ENCODE data around the gene CEBPE. TPM values are rescaled to one million over a fixed set of nuclear protein-coding genes. Genes with fewer than 3 reads are reported as not detected.
A peak's percentile ranks its signal among the peaks of the same experiment; 100 is the strongest.

CEBPE gene
- total and polyA plus RNA-seq, 2 experiments from 2014 or later, result not detected

GRCh38 chr14:23090254-23090636, 28.8 kb downstream of the CEBPE start:
- Histone ChIP-seq H3K27ac (no peak overlapping the region), H3K9me2 (ENCODE audit: insufficient read depth) (no peaks in the 10 kb centered on the region), H3K4me3 (no peak overlapping the region), H3K4me2 (ENCODE audit: unreplicated experiment) (no peak overlapping the region), H3K9ac (no peak overlapping the region), H3K9me3 (ENCODE audit: low read depth) (no peaks in the 10 kb centered on the region), H3K27me3 (replicated peaks; ENCODE audit: insufficient read depth) (no peaks in the 10 kb centered on the region), H3K36me3 (ENCODE audit: low read depth) (peaks cover 60% of the 10 kb centered on the region), H4K20me1 (ENCODE audit: insufficient read depth) (0 out of 2 replicates have a peak, but pooled peaks cover 3% of the 10 kb centered on the region), H2AFZ (no peak overlapping the region), H3K79me2 (ENCODE audit: insufficient read depth) (peaks cover 90% of the 10 kb centered on the region), H3K4me1 (ENCODE audit: insufficient read depth) (peaks cover 28% of the 10 kb centered on the region), H3F3A (ENCODE audit: insufficient read depth) (peaks cover 46% of the 10 kb centered on the region)
- no peak for DNase-seq
- WGBS, 2 experiments (ENCODE audit: low coverage in 1 of 2, low lambda C conversion rate in 2 of 2, missing lambda C conversion rate in 2 of 2), result 66 to 74% methylated on average over 4 of the region's 4 CpGs
- in situ Hi-C loops (cut with MboI), result no loop called here
- TF ChIP-seq EZH2phosphoT487 (IDR thresholded peaks at IDR 0.05; ENCODE audit: insufficient read depth, low read depth) (no peak), EZH2 (IDR thresholded peaks at IDR 0.05; ENCODE audit: insufficient read depth, poor library complexity, severe bottlenecking) (no peak)

- Histone ChIP-seq H4K20me1 (ENCODE audit: insufficient read depth) (0 out of 2 replicates have a peak, but pooled peaks cover 3% of the 10 kb centered on the region), H3K4me2 (ENCODE audit: unreplicated experiment) (no peak overlapping the region), H3K9me3 (ENCODE audit: low read depth) (no peaks in the 10 kb centered on the region), H2AFZ (no peak overlapping the region), H3K9me2 (ENCODE audit: insufficient read depth) (no peaks in the 10 kb centered on the region), H3K4me1 (ENCODE audit: insufficient read depth) (peaks cover 33% of the 10 kb centered on the region), H3K27ac (no peak overlapping the region), H3F3A (ENCODE audit: insufficient read depth) (peaks cover 52% of the 10 kb centered on the region), H3K4me3 (no peak overlapping the region), H3K36me3 (ENCODE audit: low read depth) (peaks cover 65% of the 10 kb centered on the region), H3K79me2 (ENCODE audit: insufficient read depth) (peaks cover 92% of the 10 kb centered on the region), H3K27me3 (replicated peaks; ENCODE audit: insufficient read depth) (no peaks in the 10 kb centered on the region), H3K9ac (no peak overlapping the region)
- no peak for TF ChIP-seq EZH2phosphoT487 (IDR thresholded peaks at IDR 0.05; ENCODE audit: insufficient read depth, low read depth)
- TF ChIP-seq EZH2 (IDR thresholded peaks at IDR 0.05; ENCODE audit: insufficient read depth, poor library complexity, severe bottlenecking), result no peak
- no peak for DNase-seq
- 90 to 93% methylated on average over 12 of the region's 12 CpGs for WGBS, 2 experiments (ENCODE audit: low coverage in 1 of 2, low lambda C conversion rate in 2 of 2, missing lambda C conversion rate in 2 of 2)
- in situ Hi-C loops (cut with MboI), result no loop called here
These were observed 29.4 kb downstream of the CEBPE start for GRCh38 chr14:23089498-23090253.

GRCh38 chr14:23086565-23086964, 32.5 kb downstream of the CEBPE start:
- H3K27ac ChIP-seq, result peak overlapping the region; percentile 73
- in situ Hi-C loops (cut with MboI), result no loop called here
- peaks cover 19% of the 10 kb centered on the region for H3K4me1 ChIP-seq (ENCODE audit: insufficient read depth)
- no peaks in the 10 kb centered on the region for H3K27me3 ChIP-seq (replicated peaks; ENCODE audit: insufficient read depth)
- H3K79me2 ChIP-seq (ENCODE audit: insufficient read depth), result peaks cover 92% of the 10 kb centered on the region
- WGBS, 2 experiments (ENCODE audit: low coverage in 1 of 2, low lambda C conversion rate in 2 of 2, missing lambda C conversion rate in 2 of 2), result 88 to 100% methylated on average over 1 of the region's 1 CpG
- H3K4me2 ChIP-seq (ENCODE audit: unreplicated experiment), result no peak overlapping the region
- H3K36me3 ChIP-seq (ENCODE audit: low read depth), result peaks cover 78% of the 10 kb centered on the region
- no peak for DNase-seq
- H3K9me2 ChIP-seq (ENCODE audit: insufficient read depth), result no peaks in the 10 kb centered on the region
- H4K20me1 ChIP-seq (ENCODE audit: insufficient read depth), result 0 out of 2 replicates have a peak, but pooled peaks cover 3% of the 10 kb centered on the region
- H3K9me3 ChIP-seq (ENCODE audit: low read depth), result no peaks in the 10 kb centered on the region
- peaks cover 59% of the 10 kb centered on the region for H3F3A ChIP-seq (ENCODE audit: insufficient read depth)
- H3K4me3 ChIP-seq, result no peak overlapping the region
- H3K9ac ChIP-seq, result no peak overlapping the region; the same call in 1 of the 2 replicates
- H2AFZ ChIP-seq, result no peak overlapping the region
- TF ChIP-seq EZH2phosphoT487 (IDR thresholded peaks at IDR 0.05; ENCODE audit: insufficient read depth, low read depth) (no peak), EZH2 (IDR thresholded peaks at IDR 0.05; ENCODE audit: insufficient read depth, poor library complexity, severe bottlenecking) (no peak)

GRCh38 chr14:23085458-23085857, 33.6 kb downstream of the CEBPE start:
- H3K4me1 ChIP-seq (ENCODE audit: insufficient read depth), result peaks cover 28% of the 10 kb centered on the region
- no peaks in the 10 kb centered on the region for H3K27me3 ChIP-seq (replicated peaks; ENCODE audit: insufficient read depth)
- DNase-seq, result peak; percentile 86
- peak overlapping the region; percentile 38; the same call in 1 of the 2 replicates for H3K9ac ChIP-seq
- no peaks in the 10 kb centered on the region for H3K9me2 ChIP-seq (ENCODE audit: insufficient read depth)
- H3K4me2 ChIP-seq (ENCODE audit: unreplicated experiment), result peak overlapping the region; percentile 27
- TF ChIP-seq EZH2 (IDR thresholded peaks at IDR 0.05; ENCODE audit: insufficient read depth, poor library complexity, severe bottlenecking) (no peak), EZH2phosphoT487 (IDR thresholded peaks at IDR 0.05; ENCODE audit: insufficient read depth, low read depth) (no peak)
- 0 out of 2 replicates have a peak, but pooled peaks cover 3% of the 10 kb centered on the region for H4K20me1 ChIP-seq (ENCODE audit: insufficient read depth)
- 63% methylated on average over 3 of the region's 3 CpGs for WGBS, 2 experiments (ENCODE audit: low coverage in 1 of 2, low lambda C conversion rate in 2 of 2, missing lambda C conversion rate in 2 of 2)
- peaks cover 70% of the 10 kb centered on the region for H3F3A ChIP-seq (ENCODE audit: insufficient read depth)
- no peak overlapping the region for H2AFZ ChIP-seq
- peak overlapping the region; percentile 73 for H3K27ac ChIP-seq
- peaks cover 87% of the 10 kb centered on the region for H3K36me3 ChIP-seq (ENCODE audit: low read depth)
- no peaks in the 10 kb centered on the region for H3K9me3 ChIP-seq (ENCODE audit: low read depth)
- no peak overlapping the region for H3K4me3 ChIP-seq
- H3K79me2 ChIP-seq (ENCODE audit: insufficient read depth), result peaks cover 85% of the 10 kb centered on the region
- in situ Hi-C loops (cut with MboI), result no loop called here

Data from GM23248 (cell line).